ENCODE data around the gene SLC35A3. TPM values are rescaled to one million over a fixed set of nuclear protein-coding genes. Genes with fewer than 3 reads are reported as not detected.

Gene SLC35A3
- total RNA-seq, 3 donors from 2014 or later: 86.2 to 205 (median 159) TPM

DNA sequence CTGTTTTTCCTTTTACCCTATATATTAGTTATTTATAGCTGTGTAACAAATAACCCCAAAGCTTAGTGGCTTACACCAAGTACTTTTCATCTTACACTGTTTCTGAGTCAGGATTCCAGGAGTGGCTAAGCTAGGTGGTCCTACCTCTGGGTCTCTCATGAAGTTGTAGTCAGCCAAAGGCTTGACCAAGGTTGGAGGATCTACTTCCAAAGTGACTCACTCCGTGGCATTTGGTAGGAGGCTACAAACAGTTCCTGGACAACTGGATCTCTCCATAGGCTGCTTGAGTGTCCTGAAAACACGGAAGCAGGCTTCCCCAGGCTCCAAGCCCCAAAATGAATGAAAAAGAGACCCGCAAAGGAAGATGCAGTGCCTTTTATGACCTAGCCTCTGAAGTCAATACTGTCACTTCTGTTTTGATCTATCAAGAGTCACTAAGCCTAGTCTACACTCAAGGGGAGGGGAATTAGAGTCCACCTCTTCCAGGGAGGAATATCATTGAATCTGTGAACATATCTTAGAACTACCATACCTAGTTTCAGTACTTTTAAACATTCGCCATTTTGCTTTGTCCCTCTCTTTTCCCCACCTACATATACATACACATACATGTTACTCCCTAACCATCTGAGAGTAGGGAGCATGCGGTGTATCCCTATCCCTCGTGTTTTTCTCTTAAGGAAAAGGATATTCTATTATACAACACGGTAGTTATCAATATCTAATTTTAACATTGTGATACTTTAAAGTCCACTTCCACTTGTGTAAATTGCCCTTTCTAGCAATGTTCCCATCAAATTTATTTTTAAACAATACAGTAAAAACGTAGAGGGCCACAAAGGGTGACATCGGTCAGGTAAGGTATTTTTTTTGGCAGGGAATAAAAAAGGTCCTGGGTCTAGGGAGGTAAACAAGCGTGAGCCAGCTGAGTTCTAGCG lies 67.2 kb downstream of the SLC35A3 start:
- intact Hi-C loops (cut with DNase I, micrococcal nuclease): loop anchor here in 1 of 2 donors (5.0 kb wide), 1 partner anchor 65 kb away; no protein-coding TSS in a partner anchor
- peak; percentile 28 for ATAC-seq
- H3K4me1 ChIP-seq (ENCODE audit: low read depth): peaks cover 14% of the 10 kb centered on the region
- H3K9me3 ChIP-seq: no peaks in the 10 kb centered on the region
- peak overlapping the region; percentile 86 for H3K4me3 ChIP-seq
- TF ChIP-seq, protein P1, sequence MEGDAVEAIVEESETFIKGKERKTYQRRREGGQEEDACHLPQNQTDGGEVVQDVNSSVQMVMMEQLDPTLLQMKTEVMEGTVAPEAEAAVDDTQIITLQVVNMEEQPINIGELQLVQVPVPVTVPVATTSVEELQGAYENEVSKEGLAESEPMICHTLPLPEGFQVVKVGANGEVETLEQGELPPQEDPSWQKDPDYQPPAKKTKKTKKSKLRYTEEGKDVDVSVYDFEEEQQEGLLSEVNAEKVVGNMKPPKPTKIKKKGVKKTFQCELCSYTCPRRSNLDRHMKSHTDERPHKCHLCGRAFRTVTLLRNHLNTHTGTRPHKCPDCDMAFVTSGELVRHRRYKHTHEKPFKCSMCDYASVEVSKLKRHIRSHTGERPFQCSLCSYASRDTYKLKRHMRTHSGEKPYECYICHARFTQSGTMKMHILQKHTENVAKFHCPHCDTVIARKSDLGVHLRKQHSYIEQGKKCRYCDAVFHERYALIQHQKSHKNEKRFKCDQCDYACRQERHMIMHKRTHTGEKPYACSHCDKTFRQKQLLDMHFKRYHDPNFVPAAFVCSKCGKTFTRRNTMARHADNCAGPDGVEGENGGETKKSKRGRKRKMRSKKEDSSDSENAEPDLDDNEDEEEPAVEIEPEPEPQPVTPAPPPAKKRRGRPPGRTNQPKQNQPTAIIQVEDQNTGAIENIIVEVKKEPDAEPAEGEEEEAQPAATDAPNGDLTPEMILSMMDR (IDR thresholded peaks at IDR 0.05): no peak
- no peaks in the 10 kb centered on the region for H3K36me3 ChIP-seq (ENCODE audit: low read depth)
- DNase-seq: peak in 1 of 3 donors; percentile 12

DNA sequence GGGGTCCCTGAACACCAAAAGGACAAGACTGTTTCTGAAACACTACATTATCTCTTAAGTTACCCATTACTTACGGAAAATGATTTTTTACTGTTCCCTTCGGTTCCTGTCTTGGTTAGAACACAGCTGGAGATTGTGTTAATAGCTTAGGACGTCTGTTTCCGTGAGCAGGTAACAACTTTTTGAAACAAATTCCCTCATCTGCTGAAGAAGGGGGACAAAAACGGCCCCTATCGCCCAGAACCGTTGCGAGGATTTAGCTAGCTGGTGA lies 67.8 kb downstream of the SLC35A3 start:
- Histone ChIP-seq H3K4me1 (ENCODE audit: low read depth) (peaks cover 14% of the 10 kb centered on the region), H3K9me3 (no peaks in the 10 kb centered on the region), H3K4me3 (peak overlapping the region; percentile 86), H3K36me3 (ENCODE audit: low read depth) (no peaks in the 10 kb centered on the region)
- no peak for ATAC-seq
- DNase-seq: peak in 1 of 3 donors; percentile 10
- intact Hi-C loops (cut with DNase I, micrococcal nuclease): loop anchor here in 1 of 2 donors (5.0 kb wide), 1 partner anchor 65 kb away; no protein-coding TSS in a partner anchor
- TF ChIP-seq, protein P1 (IDR thresholded peaks at IDR 0.05): no peak

GRCh38 chr1:100037927-100038659 lies 68.3 kb downstream of the SLC35A3 start:
- TF ChIP-seq, protein P1 (IDR thresholded peaks at IDR 0.05): no peak
- Histone ChIP-seq H3K4me1 (ENCODE audit: low read depth) (peaks cover 14% of the 10 kb centered on the region), H3K4me3 (peak overlapping the region; percentile 86), H3K36me3 (ENCODE audit: low read depth) (no peaks in the 10 kb centered on the region), H3K9me3 (no peaks in the 10 kb centered on the region)
- intact Hi-C loops (cut with DNase I, micrococcal nuclease): loop anchor here in 1 of 2 donors (5.0 kb wide), 1 partner anchor 66 kb away; no protein-coding TSS in a partner anchor
- ATAC-seq (peak; percentile 97), DNase-seq (peak; percentile 93 to 94 (median 94))

DNA sequence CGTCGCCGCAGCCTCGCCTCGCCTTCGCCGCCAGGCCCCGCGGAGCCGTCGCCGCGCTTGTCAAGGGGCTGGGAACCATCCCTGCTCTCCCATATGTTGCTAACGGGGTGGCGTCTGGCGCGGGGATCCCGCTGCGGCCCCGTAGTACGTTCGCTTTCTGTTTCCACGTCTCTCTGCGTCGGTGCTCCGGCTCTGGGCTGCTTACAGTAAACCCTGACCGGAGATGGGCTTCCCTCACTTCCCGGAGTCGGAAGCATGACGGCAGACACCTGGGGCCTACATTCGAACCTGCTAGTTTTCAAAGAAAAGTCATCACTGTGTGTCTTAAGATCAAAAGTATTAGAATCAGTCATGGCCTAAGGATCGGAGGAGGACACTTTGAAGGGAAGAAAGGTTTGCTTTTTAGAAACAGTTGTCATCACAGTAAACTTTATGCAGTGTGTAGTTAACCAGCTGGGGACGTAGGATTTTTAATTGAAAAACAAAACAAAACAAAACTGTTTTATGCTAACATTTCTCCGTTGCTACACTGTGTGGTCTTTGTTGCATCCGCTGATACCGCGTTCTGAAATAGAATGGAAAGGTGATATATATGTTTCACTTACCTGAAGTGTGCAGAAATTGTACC lies 69.0 kb downstream of the SLC35A3 start:
- peaks cover 14% of the 10 kb centered on the region for H3K4me1 ChIP-seq (ENCODE audit: low read depth)
- intact Hi-C loops (cut with DNase I, micrococcal nuclease): loop anchor here in 1 of 2 donors (5.0 kb wide), 1 partner anchor 66 kb away; no protein-coding TSS in a partner anchor
- peak overlapping the region; percentile 86 for H3K4me3 ChIP-seq
- DNase-seq (peak; percentile 78 to 87 (median 79)), ATAC-seq (peak; percentile 73)
- TF ChIP-seq, protein P1 (IDR thresholded peaks at IDR 0.05): no peak
- H3K36me3 ChIP-seq (ENCODE audit: low read depth): no peaks in the 10 kb centered on the region
- H3K9me3 ChIP-seq: no peaks in the 10 kb centered on the region

GRCh38 chr1:100039591-100039990 lies 69.8 kb downstream of the SLC35A3 start:
- Histone ChIP-seq H3K36me3 (ENCODE audit: low read depth) (no peaks in the 10 kb centered on the region), H3K4me1 (ENCODE audit: low read depth) (peaks cover 14% of the 10 kb centered on the region), H3K4me3 (no peak overlapping the region), H3K9me3 (no peaks in the 10 kb centered on the region)
- ATAC-seq: no peak
- no peak for DNase-seq
- intact Hi-C loops (cut with DNase I, micrococcal nuclease): loop anchor here in 1 of 2 donors (5.0 kb wide), 1 partner anchor 67 kb away; no protein-coding TSS in a partner anchor
- TF ChIP-seq, protein P1 (IDR thresholded peaks at IDR 0.05): no peak
